ENCODE results near the gene ANKDD1A.

DNA sequence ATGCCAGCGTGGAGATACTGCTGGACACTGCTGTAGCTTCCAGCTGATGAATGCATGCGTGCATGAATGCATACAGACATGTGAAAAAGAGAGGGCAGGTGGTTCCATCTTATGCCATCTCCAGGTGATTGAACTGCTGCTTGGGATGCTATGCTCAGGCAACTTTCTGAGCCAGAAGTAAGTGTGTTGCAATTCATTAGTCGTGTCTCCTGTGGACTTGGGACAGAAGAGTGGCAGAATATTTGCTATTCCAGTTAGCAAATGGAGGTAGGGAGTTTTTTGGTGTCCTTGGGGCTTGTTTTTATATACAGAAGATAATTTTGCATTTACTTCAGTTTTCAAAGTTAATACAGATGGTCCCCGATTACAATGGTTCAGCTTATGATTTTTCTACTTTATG, 33.3 kb downstream of the ANKDD1A start:
- TF ChIP-seq ZNF274 (IDR thresholded peaks at IDR 0.05; ENCODE audit: low read depth, low read length) (no peak), YY1 (IDR thresholded peaks at IDR 0.05; ENCODE audit: insufficient read depth, insufficient read length) (no peak)

All from NT2/D1 (cell line).